Ovary (tissue), 9 donors: ENCODE data around the gene FBXL7. TPM values are rescaled to one million over a fixed set of nuclear protein-coding genes. Genes with fewer than 3 reads are reported as not detected.

Source experiments
- DNase-seq, 5 donors: peaks; one replicate each; pipeline ENCODE4 v3.0.0-alpha.2; 2019 to 2020
- H3K27ac ChIP-seq, 2 donors: fragments of 200-600 bp; one replicate each; pipeline versions ENCODE4 v1.5.1 to v1.8.0; 2019 to 2022
- H3K27me3 ChIP-seq: fragments of 200-600 bp; one replicate; pipeline ENCODE4 v1.8.0; 2022
- H3K36me3 ChIP-seq: fragments of 200-600 bp; sonication (generic); one replicate; pipeline ENCODE4 v1.5.1; 2019
- H3K4me1 ChIP-seq: one replicate; pipeline ENCODE4 v1.8.1; 2013; ENCODE audit warnings: mild to moderate bottlenecking, moderate library complexity; ENCODE audit not compliant: insufficient read depth
- H3K4me3 ChIP-seq: fragments of 200-600 bp; sonication (generic); one replicate; pipeline ENCODE4 v1.5.1; 2017
- H3K9me3 ChIP-seq, 2 donors: fragments of 200-600 bp in 1 of 2; sonication (generic) in 1 of 2; one replicate each; pipeline versions ENCODE4 v1.5.1 to v1.8.1; 2013 to 2019; ENCODE audit warnings: mild to moderate bottlenecking in 1 of 2, moderate library complexity in 1 of 2
- EP300 ChIP-seq: sonication (generic); formaldehyde crosslinking; IDR thresholded peaks from one replicate; pipeline ENCODE4 v1.6.1; 2017; ENCODE audit warnings: antibody characterized with exemption
- POLR2A ChIP-seq: fragments of 450-650 bp; IDR thresholded peaks from one replicate; pipeline ENCODE4 v1.6.1; 2017; ENCODE audit warnings: antibody characterized with exemption, mild to moderate bottlenecking, moderate library complexity
- WGBS, 3 donors: extraction: QIAGEN DNeasy Blood & Tissue Kit in 1 of 3; methylation state at CpG; one replicate each; pipeline versions ENCODE4 v1.1.5 to v1.1.7; 2013 to 2017; 5-methylcytosine and 5-hydroxymethylcytosine counted together
- intact Hi-C, 4 donors: fragments of 100-400 bp; cut with DNase I; formaldehyde crosslinking; loops; one replicate each; pipeline versions ENCODE4 v1.11.0 to v1.15.1; 2022 to 2023
- polyA plus RNA-seq, 2 donors: library from polyadenylated mRNA; stranded (reverse); fragments of 200-250 nt in 1 of 2; fragments of 350-450 nt in 1 of 2; fragmentation: Illumina TruSeq in 1 of 2; extraction: RNeasy Lipid Tissue Mini Kit (QIAGEN cat#74804) in 1 of 2; gene quantifications; one replicate each; pipeline ENCODE4 v1.2.3, GENCODE V29; 2013 to 2014
- total RNA-seq, 7 donors: library from RNA; depleted of rRNA in 2 of 7; stranded (reverse); fragments of >200 nt in 2 of 7; fragmentation: NEBNext Ultra II Directional in 3 of 7; extraction: Animal tissue kit (Norgen Biotek cat#: 25700) in 3 of 7; gene quantifications; one replicate each; pipeline versions ENCODE4 v1.1.0 to v1.2.4, GENCODE V29; 2016 to 2023
- TF ChIP-seq, protein P1 (sequence below), 3 donors: fragments of 450-650 bp in 2 of 3; fragments of 200-600 bp in 1 of 3; IDR thresholded peaks; one replicate each; pipeline versions ENCODE4 v1.5.1 to v1.8.0; 2016 to 2022; ENCODE audit warnings: antibody characterized with exemption in 3 of 3, mild to moderate bottlenecking in 1 of 3
- donor health status: DM: no; HTN: no; CAD: no; lungs with moderate emphysema.
- donor health status: DM: no; HTN: no; CAD: no.
- donor health status: Bipolar disorder and iron deficiency.
- donor health status: DM: yes; HTN: yes; CAD: no.
- donor health status: DM: no; HTN: no; CAD: no.
- donor health status: DM: yes; HTN: yes; CAD: no.

The FBXL7 gene
- total and polyA plus RNA-seq, 9 donors, result 21.1 to 40.9 (median 29.2) TPM

DNA sequence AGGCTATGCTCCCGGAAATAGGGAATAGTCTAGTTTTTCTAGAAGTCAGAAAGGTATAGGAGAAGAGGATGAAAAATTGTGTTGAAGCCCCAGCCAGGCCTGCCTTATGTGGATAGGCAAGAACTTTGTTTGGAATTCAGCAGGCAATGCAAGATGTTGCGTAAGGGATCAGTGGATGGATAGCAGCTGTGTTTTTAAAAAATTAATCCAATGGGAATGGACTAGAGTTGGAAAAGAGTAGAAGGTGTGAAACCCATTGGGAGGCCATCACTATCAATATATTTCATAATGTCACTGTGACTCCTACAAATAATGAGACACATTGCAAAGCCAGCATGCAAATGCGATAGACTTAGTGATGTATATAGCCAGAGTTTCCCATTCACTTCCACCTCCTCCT is 397.7 kb downstream of the FBXL7 start:
- 77 to 94% (median 85%) methylated on average over 3 of the region's 3 CpGs for WGBS, 3 donors
- intact Hi-C loops, result no loop called here
- TF ChIP-seq POLR2A, result no peak
- TF ChIP-seq EP300, result no peak
- TF ChIP-seq, protein P1, sequence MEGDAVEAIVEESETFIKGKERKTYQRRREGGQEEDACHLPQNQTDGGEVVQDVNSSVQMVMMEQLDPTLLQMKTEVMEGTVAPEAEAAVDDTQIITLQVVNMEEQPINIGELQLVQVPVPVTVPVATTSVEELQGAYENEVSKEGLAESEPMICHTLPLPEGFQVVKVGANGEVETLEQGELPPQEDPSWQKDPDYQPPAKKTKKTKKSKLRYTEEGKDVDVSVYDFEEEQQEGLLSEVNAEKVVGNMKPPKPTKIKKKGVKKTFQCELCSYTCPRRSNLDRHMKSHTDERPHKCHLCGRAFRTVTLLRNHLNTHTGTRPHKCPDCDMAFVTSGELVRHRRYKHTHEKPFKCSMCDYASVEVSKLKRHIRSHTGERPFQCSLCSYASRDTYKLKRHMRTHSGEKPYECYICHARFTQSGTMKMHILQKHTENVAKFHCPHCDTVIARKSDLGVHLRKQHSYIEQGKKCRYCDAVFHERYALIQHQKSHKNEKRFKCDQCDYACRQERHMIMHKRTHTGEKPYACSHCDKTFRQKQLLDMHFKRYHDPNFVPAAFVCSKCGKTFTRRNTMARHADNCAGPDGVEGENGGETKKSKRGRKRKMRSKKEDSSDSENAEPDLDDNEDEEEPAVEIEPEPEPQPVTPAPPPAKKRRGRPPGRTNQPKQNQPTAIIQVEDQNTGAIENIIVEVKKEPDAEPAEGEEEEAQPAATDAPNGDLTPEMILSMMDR (IDR thresholded peaks at IDR 0.05), result no peak

DNA sequence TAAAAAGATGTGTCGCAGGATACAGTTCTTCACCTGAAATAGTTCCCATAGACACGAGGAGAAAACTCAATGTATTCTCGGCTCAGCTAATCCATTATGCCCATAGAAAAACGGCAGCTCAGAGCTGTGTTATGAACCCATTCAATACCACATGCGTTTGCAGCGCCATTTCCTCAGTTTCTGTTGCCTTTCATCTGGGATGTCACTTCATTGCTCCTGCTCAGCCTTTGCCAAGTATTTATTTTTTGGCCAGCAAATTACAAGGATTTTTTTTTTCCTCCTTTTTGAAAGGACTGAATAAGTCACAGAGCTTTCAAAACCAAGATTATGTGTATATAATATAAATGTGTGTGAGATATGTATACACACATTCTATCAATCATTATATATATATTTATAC is 398.7 kb downstream of the FBXL7 start:
- 93 to 95% (median 94%) methylated on average over 6 of the region's 6 CpGs for WGBS, 3 donors

More for the DNA sequence above, 397.7 kb downstream of the FBXL7 start:
- Histone ChIP-seq H3K27ac (no peak overlapping the region), H3K27me3 (no peaks in the 10 kb centered on the region), H3K9me3 (no peaks in the 10 kb centered on the region), H3K4me1 (peaks cover 6% of the 10 kb centered on the region), H3K36me3 (no peaks in the 10 kb centered on the region), H3K4me3 (no peak overlapping the region)
- DNase-seq, result peak in 1 of 5 donors; percentile 36

DNA sequence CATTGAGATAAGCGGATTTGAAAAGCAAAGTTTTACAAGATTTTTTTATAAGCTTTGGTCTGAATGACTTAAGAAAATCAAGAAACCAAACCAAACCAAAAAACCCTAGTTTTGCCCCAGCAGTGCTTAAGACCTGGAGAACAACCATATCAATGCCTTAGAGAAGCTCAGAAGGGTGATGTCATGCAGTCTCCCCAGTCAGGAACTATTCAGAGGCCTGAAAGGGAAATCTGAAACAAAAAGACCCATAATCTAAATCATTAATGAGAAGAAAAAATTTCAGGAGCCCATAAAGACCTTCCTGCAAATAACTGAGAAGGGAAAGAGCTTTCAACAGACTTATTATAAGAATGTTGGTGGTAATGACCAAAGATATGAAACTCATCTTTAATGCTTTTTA is 399.5 kb downstream of the FBXL7 start:
- Histone ChIP-seq H3K27me3 (no peaks in the 10 kb centered on the region), H3K36me3 (no peaks in the 10 kb centered on the region), H3K4me3 (no peak overlapping the region), H3K9me3 (no peaks in the 10 kb centered on the region), H3K4me1 (peaks cover 9% of the 10 kb centered on the region), H3K27ac (no peak overlapping the region)
- no peak for DNase-seq
- WGBS, 3 donors, result 94 to 98% (median 97%) methylated on average over 1 of the region's 1 CpG
- TF ChIP-seq POLR2A (no peak), EP300 (no peak)
- TF ChIP-seq, protein P1 (IDR thresholded peaks at IDR 0.05), result no peak
- intact Hi-C loops, result no loop called here

More for the DNA sequence above, 398.7 kb downstream of the FBXL7 start:
- Histone ChIP-seq H3K36me3 (no peaks in the 10 kb centered on the region), H3K4me1 (peaks cover 9% of the 10 kb centered on the region), H3K4me3 (no peak overlapping the region), H3K27ac (no peak overlapping the region), H3K9me3 (no peaks in the 10 kb centered on the region), H3K27me3 (no peaks in the 10 kb centered on the region)
- intact Hi-C loops, result no loop called here
- TF ChIP-seq, protein P1 (IDR thresholded peaks at IDR 0.05), result no peak
- TF ChIP-seq EP300 (no peak), POLR2A (no peak)
- no peak for DNase-seq

DNA sequence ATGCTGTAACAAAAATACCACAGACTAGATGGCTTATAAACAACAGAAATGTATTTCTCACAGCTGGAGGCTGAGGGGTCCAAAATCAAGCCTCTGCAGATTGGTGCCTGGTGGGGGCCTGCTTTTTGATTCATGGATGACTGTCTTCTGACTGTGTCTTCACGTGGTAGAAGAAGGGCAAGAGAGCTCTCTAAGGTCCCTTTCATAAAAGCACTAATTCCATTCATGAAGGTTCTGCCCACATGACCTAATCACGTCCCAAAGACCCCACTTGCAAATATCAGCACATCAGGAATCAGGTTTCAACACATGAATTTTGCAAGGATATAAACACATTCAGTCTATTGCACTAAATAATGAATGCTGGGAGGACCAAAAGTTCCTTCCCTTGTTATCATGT is 401.2 kb downstream of the FBXL7 start:
- H3K4me1 ChIP-seq, result peaks cover 9% of the 10 kb centered on the region
- TF ChIP-seq EP300, result no peak
- TF ChIP-seq, protein P1 (IDR thresholded peaks at IDR 0.05), result no peak
- TF ChIP-seq POLR2A, result no peak

More for the DNA sequence above, 401.2 kb downstream of the FBXL7 start:
- intact Hi-C loops, result no loop called here
- no peak for DNase-seq
- H3K4me3 ChIP-seq, result no peak overlapping the region
- H3K36me3 ChIP-seq, result no peaks in the 10 kb centered on the region
- WGBS, 3 donors, result 63 to 77% (median 73%) methylated on average over 2 of the region's 2 CpGs
- H3K27me3 ChIP-seq, result no peaks in the 10 kb centered on the region
- no peak overlapping the region for H3K27ac ChIP-seq
- H3K9me3 ChIP-seq, result no peaks in the 10 kb centered on the region
